NCI-H146 treated with DMSO at 0.1 percent for 48 hours (cell line): ENCODE measurements around the gene CYP3A5.
"Not testable (repeated sequence)": the region's sequence is repeated elsewhere in the genome, so short reads cannot be mapped to it uniquely, and the experiment has no call there.

Experiments used
- DNase-seq: peaks from one replicate; lab custom pipeline; 2025; ENCODE audit not compliant: unreplicated experiment; lab: John Stamatoyannopoulos, UW

The CYP3A5 gene

GRCh38 chr7:99643464-99643863, 36.3 kb downstream of the CYP3A5 start:
- DNase-seq: no peak

DNA sequence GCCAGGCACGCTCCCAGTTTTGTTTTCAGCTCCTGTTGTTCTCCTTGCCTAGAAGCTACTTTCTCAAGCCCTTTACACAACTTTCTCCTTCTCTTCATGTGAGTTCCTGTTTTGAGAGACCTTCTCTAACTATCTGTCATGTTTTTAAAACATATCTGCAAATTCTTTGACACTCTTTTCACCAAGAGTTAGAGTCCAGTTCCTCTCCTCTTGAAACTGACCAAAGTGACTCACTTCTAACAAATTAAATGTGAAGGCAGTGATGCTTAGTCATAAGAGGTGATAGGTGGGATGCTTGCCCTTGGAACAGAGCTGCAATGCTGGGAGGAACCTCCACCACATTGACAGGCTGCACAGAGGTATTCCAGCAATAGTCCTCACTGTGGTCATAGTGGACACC, 37.8 kb downstream of the CYP3A5 start:
- DNase-seq: no peak

GRCh38 chr7:99639267-99639666, 40.5 kb downstream of the CYP3A5 start:
- DNase-seq: no peak

DNA sequence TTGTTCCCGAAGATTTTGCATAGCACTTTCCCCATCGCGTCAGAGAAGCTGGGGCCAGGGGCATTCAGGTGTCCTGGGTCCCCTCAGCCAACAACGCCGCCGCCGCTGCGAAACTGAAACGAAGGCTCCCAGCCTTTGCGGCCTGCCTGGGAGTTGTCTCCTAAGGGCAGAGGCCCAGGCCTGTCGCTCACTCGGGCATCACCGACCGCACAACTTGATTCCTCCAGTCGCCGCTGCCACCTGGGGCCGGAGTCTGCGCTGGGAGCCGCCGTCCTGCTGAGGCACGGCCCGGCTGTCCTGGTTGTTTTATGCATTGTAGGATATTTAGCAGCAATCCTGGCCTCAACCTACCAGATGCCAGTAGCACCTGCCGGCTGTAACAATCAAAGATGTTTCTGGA, 41.1 kb downstream of the CYP3A5 start:
- DNase-seq: no peak

GRCh38 chr7:99637414-99637813, 42.4 kb downstream of the CYP3A5 start:
- not testable (repeated sequence) for DNase-seq

DNA sequence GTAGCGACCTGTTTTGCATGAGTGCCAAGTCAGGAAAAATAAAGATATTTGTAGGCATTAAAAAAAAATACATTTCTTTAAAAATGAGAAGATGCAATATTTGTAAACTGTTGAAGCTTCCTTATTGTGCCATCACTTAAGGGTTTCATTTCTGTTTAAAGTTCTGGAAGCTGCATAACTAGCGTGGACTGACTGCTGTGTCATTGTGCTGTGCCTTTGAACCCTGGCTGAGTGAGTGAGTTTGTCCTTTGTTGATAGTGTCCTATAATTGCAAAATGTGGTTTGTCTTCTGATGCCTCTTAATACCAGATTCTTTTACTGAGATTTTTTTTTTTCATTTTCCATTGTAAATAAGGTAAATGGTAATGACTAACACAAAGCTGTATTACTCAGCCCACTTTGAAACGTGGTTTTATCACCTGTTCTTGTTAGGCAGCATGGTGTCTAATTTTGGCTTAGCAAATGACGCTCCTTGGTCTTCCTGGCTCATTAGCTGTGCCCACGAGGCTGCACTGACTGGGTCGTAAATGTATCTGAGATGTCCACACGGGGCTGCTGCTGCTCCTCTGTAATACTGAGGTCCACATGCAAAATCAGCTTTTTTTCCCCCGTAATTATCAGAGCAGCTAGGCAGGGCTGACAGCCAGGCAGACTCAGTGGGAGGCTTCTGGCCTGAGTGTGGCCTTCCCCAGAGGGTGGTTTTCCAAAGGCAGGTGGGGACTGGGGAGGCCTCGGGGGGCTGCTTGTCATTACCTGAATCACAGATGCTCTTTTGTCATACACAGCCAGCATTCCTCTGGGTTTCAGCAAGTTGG, 48.3 kb downstream of the CYP3A5 start:
- DNase-seq: peak; percentile 75

- no peak for DNase-seq
These were observed 50.2 kb downstream of the CYP3A5 start for GRCh38 chr7:99629643-99630042.

- no peak for DNase-seq
These were observed 51.0 kb downstream of the CYP3A5 start for GRCh38 chr7:99628471-99629465.

DNA sequence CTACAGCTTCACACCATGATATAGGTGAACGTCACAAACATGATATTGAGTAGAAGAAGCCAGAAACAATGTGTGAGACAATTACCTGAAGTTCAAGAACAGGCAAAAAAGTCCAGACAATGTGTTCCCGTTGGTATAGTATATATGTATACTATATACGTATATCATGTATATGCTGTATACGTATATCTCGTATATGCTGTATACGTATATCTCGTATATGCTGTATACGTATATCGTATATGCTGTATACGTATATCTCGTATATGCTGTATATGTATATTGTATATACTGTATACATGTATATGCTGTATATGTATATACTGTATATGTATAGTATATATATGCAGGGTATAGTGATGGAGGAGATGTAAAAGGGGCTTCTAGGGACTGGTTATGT, 52.3 kb downstream of the CYP3A5 start:
- no peak for DNase-seq

DNA sequence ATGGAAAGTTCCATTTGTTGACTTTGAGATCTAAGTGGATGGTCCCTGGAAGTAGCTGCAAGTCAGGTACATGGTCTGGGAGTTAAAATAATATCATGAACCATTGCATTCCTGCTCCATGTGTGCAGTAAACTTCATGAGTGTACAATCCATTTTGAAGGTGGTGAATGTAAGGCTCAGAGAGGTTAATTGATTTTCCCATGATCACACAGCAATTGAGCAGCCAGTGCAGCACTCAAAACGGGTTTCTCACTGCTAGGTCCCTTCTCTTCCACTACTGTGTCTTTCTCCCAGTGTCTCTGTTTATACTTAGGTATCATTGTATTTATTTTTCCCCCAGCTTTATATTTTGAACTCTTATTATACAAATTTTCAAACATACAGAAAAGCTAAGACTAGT, 53.1 kb downstream of the CYP3A5 start:
- DNase-seq: no peak

- no peak for DNase-seq
These were observed 53.8 kb downstream of the CYP3A5 start for GRCh38 chr7:99625961-99626360.

DNA sequence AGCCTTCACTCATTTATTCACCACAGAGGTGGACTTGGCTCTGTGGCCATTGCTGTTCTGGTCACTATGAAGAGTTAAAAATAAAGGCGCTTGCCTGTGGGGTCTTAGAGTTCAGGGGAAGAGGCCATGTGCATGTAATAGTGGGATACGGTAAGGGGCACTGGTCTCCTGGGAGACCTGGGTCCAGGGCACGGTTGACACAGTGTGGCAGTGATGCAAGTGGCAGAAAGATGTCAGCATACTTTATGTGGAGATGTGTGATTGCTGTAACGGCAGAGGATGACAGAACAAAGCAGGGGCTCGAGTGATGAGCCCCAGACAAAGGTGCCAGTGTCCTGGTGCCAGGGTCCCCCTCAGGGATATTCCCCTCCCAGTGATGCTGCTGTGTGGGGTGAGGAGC, 54.5 kb downstream of the CYP3A5 start:
- no peak for DNase-seq

DNA sequence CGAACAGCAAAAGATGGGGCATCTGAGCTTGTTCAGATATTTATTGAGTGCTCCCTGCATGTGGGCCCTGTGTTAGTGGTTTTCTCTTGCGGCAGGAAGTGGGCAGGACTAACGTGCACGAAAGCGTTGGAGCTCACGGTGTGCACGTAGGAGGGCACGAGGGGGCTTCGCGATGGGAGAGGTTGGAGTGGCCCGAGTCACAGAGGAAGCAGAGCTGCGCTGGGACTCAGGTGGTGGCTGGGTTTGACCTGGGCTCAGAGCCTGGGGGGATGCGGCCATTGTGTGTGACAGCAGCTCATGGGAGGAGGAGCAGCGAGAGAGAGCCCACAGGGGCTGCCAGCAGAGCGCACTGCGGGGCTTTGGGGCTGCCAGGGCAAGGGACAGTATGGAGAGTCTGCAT, 55.3 kb downstream of the CYP3A5 start:
- no peak for DNase-seq

DNA sequence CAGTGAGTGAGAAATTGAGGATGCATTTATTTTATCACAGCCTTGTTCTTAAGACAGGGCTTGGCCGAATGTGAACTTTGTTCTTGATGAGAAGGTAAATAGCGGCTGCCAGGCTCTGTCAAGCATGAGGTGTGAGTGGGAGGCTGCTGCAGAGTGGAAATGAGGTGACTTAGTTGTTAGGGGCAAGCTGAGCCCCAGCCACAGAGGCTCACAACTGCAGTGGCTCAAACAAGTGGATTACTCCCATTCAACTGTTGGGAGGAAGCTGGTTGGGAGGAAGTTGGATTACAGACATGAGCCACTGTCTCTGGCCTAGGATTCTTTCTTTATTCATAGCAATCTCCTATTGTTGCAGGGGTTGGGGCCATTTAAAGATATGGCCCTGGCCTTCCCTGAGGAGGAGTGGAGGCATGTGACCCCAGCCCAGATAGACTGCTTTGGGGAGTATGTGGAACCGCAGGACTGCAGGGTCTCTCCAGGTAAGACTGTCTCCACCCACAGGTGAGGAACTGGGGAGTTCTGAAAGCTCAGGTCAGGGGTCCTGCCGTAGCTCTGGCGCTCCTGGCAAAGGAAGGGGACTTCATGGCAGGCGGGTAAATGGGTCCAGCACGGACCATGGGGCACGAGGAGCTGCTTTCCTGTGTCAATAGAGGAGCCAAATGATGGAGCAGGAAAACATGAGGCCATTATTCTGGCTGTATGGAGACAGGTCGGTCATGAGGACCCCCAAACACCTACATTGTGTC, 55.9 kb downstream of the CYP3A5 start:
- DNase-seq: no peak

- no peak for DNase-seq
These were observed 56.6 kb downstream of the CYP3A5 start for GRCh38 chr7:99623091-99623693.

DNA sequence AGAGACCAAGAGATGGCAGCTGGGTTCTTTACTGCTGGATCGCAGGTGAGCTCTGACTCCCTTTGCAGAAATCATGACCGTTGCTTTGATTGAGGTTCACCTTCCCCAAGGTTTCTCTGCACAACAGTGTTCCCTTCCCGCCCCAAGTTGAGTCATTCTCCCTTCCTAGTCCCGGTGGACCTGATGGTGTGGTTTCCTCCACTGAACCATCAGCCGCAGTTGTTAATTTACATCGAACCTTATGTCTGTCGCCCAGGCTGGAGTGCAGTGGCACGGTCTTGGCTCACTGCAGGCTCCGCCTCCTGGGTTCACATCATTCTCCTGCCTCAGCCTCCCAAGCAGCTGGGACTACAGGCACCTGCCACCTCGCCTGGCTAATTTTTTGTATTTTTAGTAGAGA, 57.2 kb downstream of the CYP3A5 start:
- no peak for DNase-seq

DNA sequence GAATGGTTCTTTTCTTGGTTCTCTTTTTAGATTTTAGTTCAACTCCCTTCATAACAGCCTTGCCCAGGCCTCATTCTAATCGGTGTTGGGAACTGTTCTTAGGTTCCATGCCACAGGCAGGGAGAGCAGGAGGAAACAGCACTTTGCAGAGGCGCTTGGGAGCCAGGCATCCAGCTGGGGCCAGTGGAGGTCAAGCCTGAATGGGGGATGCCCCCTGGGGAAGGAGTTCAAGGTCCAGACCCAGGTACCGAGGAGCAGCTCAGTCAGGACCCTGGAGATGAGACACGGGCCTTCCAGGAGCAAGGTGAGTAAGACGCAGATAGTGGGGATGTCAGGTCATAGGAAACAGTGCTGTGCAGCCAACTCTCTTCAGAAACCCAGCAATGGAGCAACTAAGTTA, 58.5 kb downstream of the CYP3A5 start:
- no peak for DNase-seq

- DNase-seq: no peak
These were observed 60.1 kb downstream of the CYP3A5 start for GRCh38 chr7:99619571-99620130.

GRCh38 chr7:99618726-99619125, 61.1 kb downstream of the CYP3A5 start:
- no peak for DNase-seq

DNA sequence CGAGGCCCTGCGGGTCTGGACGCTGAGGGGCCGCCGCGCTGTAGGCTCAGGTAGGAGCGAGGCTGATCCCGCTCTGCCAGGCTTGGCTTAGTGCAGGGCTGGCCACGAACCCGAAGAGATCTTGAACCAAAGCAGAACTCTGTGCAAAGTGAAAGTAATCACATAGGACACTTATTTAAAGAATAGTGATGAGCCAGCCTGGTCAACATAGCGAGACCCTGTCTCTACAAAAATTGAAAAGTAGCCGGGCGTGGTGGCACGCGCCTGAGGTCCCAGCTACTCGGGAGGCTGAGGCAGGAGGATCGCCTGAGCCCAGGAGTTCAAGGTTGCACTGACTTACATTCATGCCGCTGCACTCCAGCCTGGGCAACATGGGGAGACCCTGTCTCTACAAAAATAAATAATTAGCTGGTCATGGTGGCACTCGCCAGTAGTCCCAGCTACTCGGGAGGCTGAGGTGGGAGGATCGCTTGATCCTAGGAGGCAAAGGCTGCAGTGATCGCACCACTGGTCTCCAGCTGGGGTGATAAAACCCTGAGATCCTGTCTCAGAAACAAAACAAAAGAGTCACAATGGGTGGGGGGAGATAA, 62.5 kb downstream of the CYP3A5 start:
- DNase-seq: no peak
